K562 treated with DMSO at 1 percent for 24 hours (cell line): ENCODE data around the gene XAGE2. TPM values are rescaled to one million over a fixed set of nuclear protein-coding genes. Genes with fewer than 3 reads are reported as not detected.

Source experiments
- total RNA-seq: library from RNA; unstranded; fragments of 300-600 nt; gene quantifications from 2 replicates; pipeline ENCODE4 v1.2.3, GENCODE V29; 2022; ENCODE audit warnings: low read depth; ENCODE audit not compliant: insufficient read depth

The XAGE2 gene, protein sequence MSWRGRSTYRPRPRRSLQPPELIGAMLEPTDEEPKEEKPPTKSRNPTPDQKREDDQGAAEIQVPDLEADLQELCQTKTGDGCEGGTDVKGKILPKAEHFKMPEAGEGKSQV
- not detected in 2 replicates for total RNA-seq

DNA sequence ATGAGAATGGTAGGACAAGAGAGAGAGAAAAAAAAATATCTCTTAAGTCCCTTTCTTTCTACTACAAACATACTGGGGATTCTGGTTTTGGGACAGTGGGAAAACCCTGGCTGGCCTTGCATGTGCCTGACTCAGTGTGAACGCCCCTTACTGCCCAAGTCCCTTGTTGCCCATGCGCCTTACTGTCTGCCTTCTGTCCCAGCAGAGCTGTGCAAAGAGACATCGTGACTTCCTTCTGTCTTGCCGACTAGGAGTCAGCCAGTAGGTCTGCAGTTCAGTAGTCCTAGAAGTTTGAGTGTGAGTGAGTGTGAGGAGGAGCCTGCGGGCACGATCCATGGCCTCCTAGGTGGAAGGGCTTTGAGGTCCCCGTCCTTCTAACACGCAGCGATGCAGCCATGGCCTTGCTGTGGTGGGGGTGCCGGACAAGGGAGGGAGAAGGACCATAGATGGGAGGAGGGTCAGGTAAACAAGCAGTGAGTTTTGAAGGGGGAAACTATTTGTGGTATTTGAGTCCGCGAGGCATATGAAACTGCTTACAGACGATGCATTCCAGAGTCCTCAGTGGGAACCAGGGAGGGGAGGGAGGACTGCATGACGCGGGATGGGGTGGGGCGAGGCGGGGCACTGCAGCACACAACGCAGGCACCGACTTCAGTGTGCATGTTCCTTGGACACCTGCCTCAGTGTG, at the start of gene XAGE2:
Gene XAGE2 (plus strand): TSS at position 654 of the 688 bp plus-strand sequence. CDS start 994 bp downstream, outside the sequence.

Other genes starting within 250 kb of the XAGE2 start
- gene MAGED4, start 184.1 kb upstream of the XAGE2 start, total RNA-seq, result not detected in 2 replicates
- gene XAGE1A, start 126.8 kb downstream of the XAGE2 start, total RNA-seq, result 181 and 240 TPM in 2 replicates
- 19.5 and 92.8 TPM in 2 replicates for gene XAGE1B, start 148.0 kb downstream of the XAGE2 start, total RNA-seq